Left hindlimb (tissue), 1 donor: ENCODE measurements around the gene TAGLN.

ENCODE experiments used
- DNase-seq: peaks from one replicate; pipeline ENCODE4 v3.0.0-alpha.2; 2018

The TAGLN gene

DNA sequence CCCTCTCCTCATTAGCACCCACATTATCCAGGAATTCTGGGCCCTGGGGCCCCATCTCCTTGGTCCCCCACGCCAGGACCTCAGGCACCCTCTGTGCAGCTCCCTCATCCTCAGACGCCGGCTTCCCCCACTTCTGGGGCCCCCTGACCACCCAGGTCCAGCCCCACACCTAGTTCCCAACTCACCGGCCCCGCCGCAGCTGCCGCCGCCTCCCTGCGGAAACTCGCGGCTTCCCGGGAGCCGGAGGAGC lies 32.6 kb downstream of the TAGLN start, which contains the start of gene PCSK7:
Gene PCSK7 (minus strand): TSS at position 232 of the 250 bp plus-strand sequence. CDS start 2,229 bp downstream, outside the sequence.
- DNase-seq = no peak

DNA sequence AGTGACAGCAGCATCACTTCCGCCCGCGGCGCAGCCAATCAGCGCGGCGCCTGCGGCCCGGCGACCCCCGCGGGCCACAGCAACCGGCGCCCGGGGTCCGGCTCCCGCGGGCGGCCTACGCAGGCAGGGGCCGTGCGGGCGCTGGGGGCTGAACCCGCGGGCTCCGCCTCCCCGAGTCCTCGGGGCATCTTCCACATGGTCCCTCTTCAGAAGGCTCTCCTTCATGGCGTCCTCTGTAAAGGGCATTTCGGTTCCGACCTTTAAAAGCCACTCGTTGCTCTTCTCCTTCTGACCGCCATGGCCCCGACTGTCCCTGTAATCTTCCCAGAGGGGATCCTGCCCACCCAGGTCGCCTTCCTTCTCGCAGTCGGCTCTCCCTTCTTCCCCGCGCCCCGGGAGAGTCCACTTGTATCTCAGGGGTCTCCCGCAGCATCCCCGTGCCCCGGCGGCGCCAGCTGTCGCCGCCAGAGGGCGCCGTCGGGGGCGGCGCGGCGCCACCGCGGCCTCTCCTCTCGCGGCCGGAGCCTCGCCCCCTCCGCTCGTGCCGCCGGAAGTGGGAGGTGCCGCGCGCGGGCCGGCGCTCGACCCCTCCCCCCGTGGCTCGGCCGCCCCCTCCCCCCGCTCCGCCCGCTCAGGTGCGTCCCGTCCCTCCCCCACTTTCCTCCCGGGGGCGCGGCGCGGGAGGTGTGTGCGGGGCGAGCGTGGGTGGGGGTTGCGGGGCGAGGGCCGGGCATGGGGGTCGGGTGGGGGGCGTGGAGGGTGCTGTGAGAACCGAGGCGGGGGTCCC lies 33.1 kb downstream of the TAGLN start, which contains the start of gene RNF214:
Gene RNF214 (plus strand): TSS at position 580 of the 787 bp plus-strand sequence. CDS start 1,602 bp downstream, outside the sequence.
- DNase-seq = peak; percentile 87

DNA sequence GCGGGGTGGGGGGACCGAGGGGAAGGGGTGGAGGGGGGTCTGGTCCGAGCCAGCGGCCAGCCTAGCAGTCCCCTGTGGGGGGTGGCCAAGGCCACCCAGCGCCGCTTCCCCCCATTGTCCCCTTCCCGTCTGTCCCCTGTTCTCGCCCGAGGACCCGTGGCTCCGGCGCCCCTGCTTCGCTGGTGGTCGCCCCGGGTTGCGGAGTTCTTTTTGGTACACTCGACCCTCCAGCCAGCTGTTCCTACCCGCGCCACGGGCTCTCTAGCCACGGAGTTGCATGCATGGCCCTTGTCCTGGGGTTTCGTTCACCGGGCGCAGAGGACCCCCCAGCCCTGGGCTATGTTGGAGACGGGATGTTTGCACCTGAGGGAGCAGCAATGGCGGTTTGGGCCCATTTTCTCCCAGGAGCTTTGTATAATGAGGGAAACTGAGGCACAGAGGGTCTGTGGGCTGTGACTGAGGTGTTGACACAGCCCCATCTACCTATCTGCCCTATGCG lies 33.8 kb downstream of the TAGLN start:
- DNase-seq = no peak

DNA sequence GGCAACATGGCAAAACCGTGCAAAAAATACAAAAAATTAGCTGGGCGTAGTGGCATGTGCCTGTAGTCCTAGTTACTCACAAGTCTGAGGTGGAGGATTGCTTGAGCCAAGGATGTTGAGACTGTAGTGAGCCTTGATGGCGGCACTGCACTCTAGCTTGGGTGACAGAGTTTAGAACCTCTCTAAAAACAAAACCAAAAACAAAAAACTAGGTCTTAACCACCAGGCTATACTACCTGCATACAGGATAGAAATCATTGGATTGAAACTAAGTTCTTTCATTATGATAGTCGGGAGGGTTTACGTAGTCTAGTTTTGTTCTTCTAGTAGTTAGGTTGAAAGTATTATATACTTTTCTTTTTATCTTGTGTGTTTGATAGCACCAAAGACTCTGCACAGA lies 39.1 kb downstream of the TAGLN start:
- no peak for DNase-seq

DNA sequence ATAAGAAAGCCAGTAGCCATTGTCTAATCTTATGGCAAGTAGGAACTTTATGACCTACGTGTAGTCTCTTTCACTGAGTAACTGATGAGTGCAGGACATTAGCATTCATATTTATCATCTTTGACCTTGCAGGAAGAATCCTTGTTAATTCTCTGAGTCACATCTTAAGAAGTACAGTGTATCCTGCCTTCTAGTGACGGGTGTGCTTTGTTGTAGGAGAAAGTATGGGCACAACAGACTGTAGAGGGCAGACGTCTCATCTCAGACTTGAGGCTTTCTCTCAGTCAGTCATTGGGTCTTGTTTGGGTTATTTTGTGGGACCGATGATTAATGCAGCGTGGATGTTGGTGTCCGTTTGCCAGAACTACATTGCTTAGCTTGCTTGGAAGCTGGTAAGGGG lies 40.1 kb downstream of the TAGLN start:
- no peak for DNase-seq

DNA sequence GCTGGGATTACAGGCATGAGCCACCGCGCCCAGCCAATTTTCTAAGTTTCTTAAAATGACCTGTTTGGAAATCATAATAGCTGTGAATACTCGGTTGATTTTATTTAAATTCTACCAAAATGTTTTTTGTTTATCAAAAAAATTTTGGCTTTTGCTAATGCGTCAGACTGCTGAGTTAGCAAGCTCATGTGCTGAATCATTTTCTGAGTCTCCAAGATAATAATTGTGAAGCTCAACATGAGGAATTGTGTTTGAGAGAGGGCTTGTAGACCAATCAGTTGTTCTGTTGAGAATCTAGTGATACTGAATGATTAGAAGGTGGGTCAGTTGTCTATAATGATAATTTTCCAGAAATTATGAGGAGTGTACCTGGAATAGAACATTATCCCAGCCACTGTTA lies 49.2 kb downstream of the TAGLN start:
- no peak for DNase-seq

DNA sequence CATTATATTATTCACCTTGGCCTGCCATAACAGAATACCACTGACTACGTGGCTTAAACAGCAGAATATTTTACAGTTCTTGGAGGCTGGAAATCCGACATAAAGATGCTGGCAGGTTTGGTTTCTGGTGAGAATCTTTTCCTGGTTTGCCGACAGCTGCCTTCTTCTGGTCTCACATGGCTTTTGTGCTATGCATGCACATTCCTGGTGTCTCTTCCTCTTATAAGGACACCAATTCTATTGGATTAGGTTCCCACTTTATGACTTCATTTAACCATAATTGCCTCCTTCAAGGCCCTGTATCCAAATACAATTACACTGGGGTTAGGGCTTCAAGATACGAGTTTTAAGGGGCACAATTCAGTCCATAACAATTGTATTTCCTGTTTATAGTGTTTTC lies 50.4 kb downstream of the TAGLN start:
- no peak for DNase-seq

DNA sequence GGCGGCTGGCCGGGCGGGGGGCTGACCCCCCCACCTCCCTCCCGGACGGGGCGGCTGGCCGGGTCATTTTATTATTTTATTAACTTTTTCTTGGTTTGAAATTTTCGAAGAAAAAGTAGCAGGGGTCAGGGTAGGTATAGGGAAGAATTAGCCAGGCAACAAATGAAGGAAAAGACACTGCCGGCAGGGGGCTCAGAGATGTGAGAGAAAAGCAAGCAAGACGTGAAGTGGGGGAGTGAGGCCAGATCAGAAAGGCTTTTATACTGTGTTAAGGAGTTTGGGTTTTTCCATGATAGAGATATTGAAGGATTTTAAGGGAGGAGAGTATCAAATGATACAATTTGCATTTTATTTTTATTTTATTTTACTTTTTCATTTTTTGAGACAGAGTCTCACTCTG lies 52.3 kb downstream of the TAGLN start:
- DNase-seq = no peak

DNA sequence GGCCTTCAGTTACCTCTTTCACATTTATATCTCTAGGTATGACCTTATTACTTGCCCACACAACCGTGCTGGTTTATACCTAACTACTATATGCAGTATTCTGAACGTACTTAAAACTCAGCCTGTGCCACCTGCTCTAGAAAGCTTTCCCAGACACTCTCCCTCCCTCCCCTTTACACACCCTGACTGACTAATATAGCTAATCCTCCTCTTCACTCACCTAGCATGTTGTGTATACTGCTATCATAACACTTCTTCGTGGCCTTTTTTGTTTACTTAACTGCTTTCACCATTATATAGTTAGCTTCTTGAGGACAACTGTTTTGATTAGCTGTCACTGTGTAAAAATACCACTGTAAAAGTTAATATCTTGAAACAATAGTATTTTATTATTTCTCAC lies 56.8 kb downstream of the TAGLN start:
- no peak for DNase-seq

DNA sequence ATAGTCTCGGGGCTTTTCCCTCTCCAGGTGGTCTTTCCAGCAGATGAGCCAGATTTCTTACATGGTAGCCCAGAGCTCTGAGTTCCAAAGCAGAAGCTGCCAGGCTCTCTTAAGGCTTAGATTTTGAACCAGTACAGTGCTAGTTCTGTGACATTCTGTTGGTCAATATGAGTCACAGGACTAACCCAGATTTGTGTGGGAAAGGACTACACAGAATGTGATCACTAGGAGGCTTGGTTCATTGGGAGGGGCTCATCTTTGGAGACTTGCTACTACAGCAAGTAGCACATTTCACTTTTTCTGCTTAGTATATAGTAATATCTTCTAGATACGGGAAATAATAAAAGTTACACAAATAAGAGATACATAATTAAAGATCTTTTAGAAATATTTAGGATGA lies 57.4 kb downstream of the TAGLN start:
- DNase-seq = no peak
